Measurements from ENCODE around the gene PDLIM7. TPM values are rescaled to one million over a fixed set of nuclear protein-coding genes. Genes with fewer than 3 reads are reported as not detected.

The PDLIM7 gene
- polyA plus RNA-seq, 1 of the 3 experiments (the other 2 are of a cell fraction), result 206 TPM

- H3K4me3 ChIP-seq (ENCODE audit: low read depth in 2 of 2, low read length in 1 of 2), result no peak overlapping the region
- H3K9ac ChIP-seq, result no peak overlapping the region
- peaks cover 12% of the 10 kb centered on the region for H3K79me2 ChIP-seq (ENCODE audit: insufficient read depth)
- ChIA-PET CTCF (interaction anchor here (0.8 to 12.7 kb wide), 9 partner anchors 8 to 122 kb away, joined by 3 to 206 read pairs (median 6); partner anchors contain the start of gene PFN3), POLR2A (interaction anchor here (0.6 to 2.2 kb wide), 6 partner anchors 11 to 36 kb away, joined by 3 to 7 read pairs (median 4); no protein-coding TSS in a partner anchor)
- H3K9me3 ChIP-seq, result no peaks in the 10 kb centered on the region
- no peaks in the 10 kb centered on the region for H3K27me3 ChIP-seq (ENCODE audit: insufficient read depth)
- 83% methylated on average over 19 of the region's 24 CpGs for WGBS (ENCODE audit: low lambda C conversion rate)
- H3K4me2 ChIP-seq, result no peak overlapping the region
- no peak for DNase-seq
- peaks cover 0 to 8% of the 10 kb centered on the region in 2 experiments; a peak in 1 of 4 replicates for H3K4me1 ChIP-seq (ENCODE audit: control insufficient read depth in 1 of 2, insufficient read depth in 2 of 2, low read depth in 1 of 2, low read length in 1 of 2)
- peaks cover 11% of the 10 kb centered on the region for H3F3A ChIP-seq (replicated peaks; ENCODE audit: insufficient read depth)
- TF ChIP-seq, protein P1, sequence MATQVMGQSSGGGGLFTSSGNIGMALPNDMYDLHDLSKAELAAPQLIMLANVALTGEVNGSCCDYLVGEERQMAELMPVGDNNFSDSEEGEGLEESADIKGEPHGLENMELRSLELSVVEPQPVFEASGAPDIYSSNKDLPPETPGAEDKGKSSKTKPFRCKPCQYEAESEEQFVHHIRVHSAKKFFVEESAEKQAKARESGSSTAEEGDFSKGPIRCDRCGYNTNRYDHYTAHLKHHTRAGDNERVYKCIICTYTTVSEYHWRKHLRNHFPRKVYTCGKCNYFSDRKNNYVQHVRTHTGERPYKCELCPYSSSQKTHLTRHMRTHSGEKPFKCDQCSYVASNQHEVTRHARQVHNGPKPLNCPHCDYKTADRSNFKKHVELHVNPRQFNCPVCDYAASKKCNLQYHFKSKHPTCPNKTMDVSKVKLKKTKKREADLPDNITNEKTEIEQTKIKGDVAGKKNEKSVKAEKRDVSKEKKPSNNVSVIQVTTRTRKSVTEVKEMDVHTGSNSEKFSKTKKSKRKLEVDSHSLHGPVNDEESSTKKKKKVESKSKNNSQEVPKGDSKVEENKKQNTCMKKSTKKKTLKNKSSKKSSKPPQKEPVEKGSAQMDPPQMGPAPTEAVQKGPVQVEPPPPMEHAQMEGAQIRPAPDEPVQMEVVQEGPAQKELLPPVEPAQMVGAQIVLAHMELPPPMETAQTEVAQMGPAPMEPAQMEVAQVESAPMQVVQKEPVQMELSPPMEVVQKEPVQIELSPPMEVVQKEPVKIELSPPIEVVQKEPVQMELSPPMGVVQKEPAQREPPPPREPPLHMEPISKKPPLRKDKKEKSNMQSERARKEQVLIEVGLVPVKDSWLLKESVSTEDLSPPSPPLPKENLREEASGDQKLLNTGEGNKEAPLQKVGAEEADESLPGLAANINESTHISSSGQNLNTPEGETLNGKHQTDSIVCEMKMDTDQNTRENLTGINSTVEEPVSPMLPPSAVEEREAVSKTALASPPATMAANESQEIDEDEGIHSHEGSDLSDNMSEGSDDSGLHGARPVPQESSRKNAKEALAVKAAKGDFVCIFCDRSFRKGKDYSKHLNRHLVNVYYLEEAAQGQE (IDR thresholded peaks at IDR 0.05; ENCODE audit: low read depth, low read length), result no peak
- TF ChIP-seq FOSL2 (IDR thresholded peaks at IDR 0.05; ENCODE audit: borderline replicate concordance, low read depth) (no peak), RAD21 (IDR thresholded peaks at IDR 0.05; ENCODE audit: low read length) (no peak), POLR2AphosphoS5 (IDR thresholded peaks at IDR 0.05; ENCODE audit: low read depth, low read length) (no peak), EZH2phosphoT487 (IDR thresholded peaks at IDR 0.05; ENCODE audit: borderline replicate concordance, low read depth) (no peak), GABPA (IDR thresholded peaks at IDR 0.05; ENCODE audit: low read depth) (no peak), RXRA (IDR thresholded peaks at IDR 0.05; ENCODE audit: borderline replicate concordance, low read depth) (no peak), SIN3A (IDR thresholded peaks at IDR 0.05; ENCODE audit: borderline replicate concordance, low read depth, low read length) (no peak), TAF1 (IDR thresholded peaks at IDR 0.05; ENCODE audit: borderline replicate concordance, low read depth, low read length) (no peak), JUND (IDR thresholded peaks at IDR 0.05) (no peak)
- TF ChIP-seq, protein P2, sequence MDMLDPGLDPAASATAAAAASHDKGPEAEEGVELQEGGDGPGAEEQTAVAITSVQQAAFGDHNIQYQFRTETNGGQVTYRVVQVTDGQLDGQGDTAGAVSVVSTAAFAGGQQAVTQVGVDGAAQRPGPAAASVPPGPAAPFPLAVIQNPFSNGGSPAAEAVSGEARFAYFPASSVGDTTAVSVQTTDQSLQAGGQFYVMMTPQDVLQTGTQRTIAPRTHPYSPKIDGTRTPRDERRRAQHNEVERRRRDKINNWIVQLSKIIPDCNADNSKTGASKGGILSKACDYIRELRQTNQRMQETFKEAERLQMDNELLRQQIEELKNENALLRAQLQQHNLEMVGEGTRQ (IDR thresholded peaks at IDR 0.05; ENCODE audit: borderline replicate concordance, low read depth, low read length), result no peak
- TF ChIP-seq, protein P3, sequence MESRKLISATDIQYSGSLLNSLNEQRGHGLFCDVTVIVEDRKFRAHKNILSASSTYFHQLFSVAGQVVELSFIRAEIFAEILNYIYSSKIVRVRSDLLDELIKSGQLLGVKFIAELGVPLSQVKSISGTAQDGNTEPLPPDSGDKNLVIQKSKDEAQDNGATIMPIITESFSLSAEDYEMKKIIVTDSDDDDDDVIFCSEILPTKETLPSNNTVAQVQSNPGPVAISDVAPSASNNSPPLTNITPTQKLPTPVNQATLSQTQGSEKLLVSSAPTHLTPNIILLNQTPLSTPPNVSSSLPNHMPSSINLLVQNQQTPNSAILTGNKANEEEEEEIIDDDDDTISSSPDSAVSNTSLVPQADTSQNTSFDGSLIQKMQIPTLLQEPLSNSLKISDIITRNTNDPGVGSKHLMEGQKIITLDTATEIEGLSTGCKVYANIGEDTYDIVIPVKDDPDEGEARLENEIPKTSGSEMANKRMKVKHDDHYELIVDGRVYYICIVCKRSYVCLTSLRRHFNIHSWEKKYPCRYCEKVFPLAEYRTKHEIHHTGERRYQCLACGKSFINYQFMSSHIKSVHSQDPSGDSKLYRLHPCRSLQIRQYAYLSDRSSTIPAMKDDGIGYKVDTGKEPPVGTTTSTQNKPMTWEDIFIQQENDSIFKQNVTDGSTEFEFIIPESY (IDR thresholded peaks at IDR 0.05; ENCODE audit: borderline replicate concordance, low read depth), result no peak
- H3K27ac ChIP-seq (ENCODE audit: low read depth in 2 of 2, low read length in 1 of 2), result peak overlapping the region in 1 of 2 experiments; percentile 31; a peak in 1 of 4 replicates
- H4K20me1 ChIP-seq (ENCODE audit: insufficient read depth), result 0 out of 2 replicates have a peak, but pooled peaks cover 9% of the 10 kb centered on the region
- no peak overlapping the region for H2AFZ ChIP-seq (ENCODE audit: low read depth)
- peaks cover 13 to 28% of the 10 kb centered on the region in 2 experiments for H3K36me3 ChIP-seq (replicated peaks in 1 of 2; ENCODE audit: control insufficient read depth in 1 of 2, insufficient read depth in 2 of 2, low read length in 1 of 2)
- H3K9me2 ChIP-seq, result no peaks in the 10 kb centered on the region
These were observed 57.0 kb downstream of the PDLIM7 start for GRCh38 chr5:177440211-177440989.
